ENCODE measurements around the gene PPIF.

PPIF gene

GRCh38 chr10:79342295-79342761 lies 4.9 kb upstream of the PPIF start:
- Histone ChIP-seq H3K4me3 (ENCODE audit: low read depth, low read length) (no peak overlapping the region), H3K27ac (ENCODE audit: low read depth, low read length) (no peak overlapping the region), H2AFZ (ENCODE audit: low read length, unreplicated experiment) (no peak overlapping the region), H3K27me3 (ENCODE audit: insufficient read depth, low read length) (no peaks in the 10 kb centered on the region), H3K79me2 (ENCODE audit: control insufficient read depth, insufficient read depth, low read length, unreplicated experiment) (no peaks in the 10 kb centered on the region), H3K36me3 (ENCODE audit: insufficient read depth, low read length) (no peaks in the 10 kb centered on the region), H3K4me1 (ENCODE audit: control insufficient read depth, insufficient read depth, low read length, unreplicated experiment) (peaks cover 5% of the 10 kb centered on the region)

GRCh38 chr10:79342811-79343561 lies 4.3 kb upstream of the PPIF start:
- Histone ChIP-seq H3K36me3 (ENCODE audit: insufficient read depth, low read length) (no peaks in the 10 kb centered on the region), H3K4me3 (ENCODE audit: low read depth, low read length) (no peak overlapping the region), H2AFZ (ENCODE audit: low read length, unreplicated experiment) (no peak overlapping the region), H3K4me1 (ENCODE audit: control insufficient read depth, insufficient read depth, low read length, unreplicated experiment) (peaks cover 5% of the 10 kb centered on the region), H3K79me2 (ENCODE audit: control insufficient read depth, insufficient read depth, low read length, unreplicated experiment) (peaks cover 6% of the 10 kb centered on the region), H3K27me3 (ENCODE audit: insufficient read depth, low read length) (no peaks in the 10 kb centered on the region), H3K27ac (ENCODE audit: low read depth, low read length) (no peak overlapping the region)

DNA sequence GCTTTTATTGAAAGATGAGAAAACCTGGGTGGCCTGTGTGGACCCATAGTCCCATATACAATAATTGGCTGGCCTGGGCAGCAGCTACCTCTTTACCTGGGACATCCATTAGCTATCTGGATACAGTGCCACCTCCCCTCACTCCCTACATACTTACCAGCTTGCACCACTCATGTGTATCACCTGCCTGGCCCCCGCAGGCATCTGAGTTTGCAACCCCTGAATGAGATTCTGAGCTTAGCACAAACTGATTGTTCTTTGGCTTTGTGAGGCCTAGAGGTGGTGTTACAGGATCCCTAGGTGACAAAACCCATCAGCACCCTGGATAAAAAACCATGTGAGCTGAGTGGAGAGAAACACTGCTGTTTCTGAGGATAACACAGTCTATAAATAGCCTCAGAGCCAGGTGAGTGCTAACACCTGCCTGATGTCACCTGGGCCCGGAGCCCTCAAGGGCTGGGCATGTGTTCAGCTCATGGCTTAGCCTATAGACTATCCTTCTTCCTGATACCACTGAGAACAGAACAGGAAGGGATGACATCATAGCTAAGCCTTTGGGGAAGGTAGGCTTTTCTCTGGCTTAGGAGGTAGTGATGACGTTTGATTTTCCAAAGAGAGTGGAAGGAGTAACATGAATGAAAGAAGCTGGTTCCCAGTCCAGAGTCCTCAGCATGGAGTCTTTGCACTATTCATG lies 2.6 kb upstream of the PPIF start:
- H3K4me1 ChIP-seq (ENCODE audit: control insufficient read depth, insufficient read depth, low read length, unreplicated experiment) = peaks cover 18% of the 10 kb centered on the region
- H3K27ac ChIP-seq (ENCODE audit: low read depth, low read length) = no peak overlapping the region

GRCh38 chr10:79345241-79346011 lies 1.8 kb upstream of the PPIF start:
- Histone ChIP-seq H3K4me1 (ENCODE audit: control insufficient read depth, insufficient read depth, low read length, unreplicated experiment) (peaks cover 24% of the 10 kb centered on the region), H3K79me2 (ENCODE audit: control insufficient read depth, insufficient read depth, low read length, unreplicated experiment) (peaks cover 31% of the 10 kb centered on the region), H3K36me3 (ENCODE audit: insufficient read depth, low read length) (peaks cover 18% of the 10 kb centered on the region; the same call in 1 of the 2 replicates), H3K27ac (ENCODE audit: low read depth, low read length) (no peak overlapping the region), H3K4me3 (ENCODE audit: low read depth, low read length) (no peak overlapping the region), H2AFZ (ENCODE audit: low read length, unreplicated experiment) (no peak overlapping the region), H3K27me3 (ENCODE audit: insufficient read depth, low read length) (no peaks in the 10 kb centered on the region)

More for the DNA sequence above, 2.6 kb upstream of the PPIF start:
- Histone ChIP-seq H3K79me2 (ENCODE audit: control insufficient read depth, insufficient read depth, low read length, unreplicated experiment) (peaks cover 23% of the 10 kb centered on the region), H2AFZ (ENCODE audit: low read length, unreplicated experiment) (no peak overlapping the region), H3K4me3 (ENCODE audit: low read depth, low read length) (no peak overlapping the region), H3K36me3 (ENCODE audit: insufficient read depth, low read length) (peaks cover 10% of the 10 kb centered on the region; the same call in 1 of the 2 replicates), H3K27me3 (ENCODE audit: insufficient read depth, low read length) (no peaks in the 10 kb centered on the region)

DNA sequence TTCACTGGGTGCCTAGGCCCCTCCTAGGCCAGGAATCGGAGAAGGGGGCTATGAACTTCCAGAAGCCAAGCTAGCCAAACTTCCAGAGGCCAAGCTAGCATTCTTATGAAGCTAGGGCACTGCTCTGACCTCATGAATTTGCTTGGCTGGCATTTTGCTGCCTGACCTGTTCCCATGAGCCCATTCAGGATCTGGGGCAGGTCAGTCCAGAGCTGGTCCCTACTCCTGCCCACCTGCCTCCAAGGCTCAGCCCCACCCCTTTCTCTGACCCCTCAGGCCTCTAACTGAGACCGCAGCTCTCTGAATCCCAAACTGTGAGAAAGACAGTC lies 1.3 kb upstream of the PPIF start:
- Histone ChIP-seq H3K36me3 (ENCODE audit: insufficient read depth, low read length) (peaks cover 23% of the 10 kb centered on the region; the same call in 1 of the 2 replicates), H3K79me2 (ENCODE audit: control insufficient read depth, insufficient read depth, low read length, unreplicated experiment) (peaks cover 36% of the 10 kb centered on the region), H3K4me3 (ENCODE audit: low read depth, low read length) (no peak overlapping the region), H3K4me1 (ENCODE audit: control insufficient read depth, insufficient read depth, low read length, unreplicated experiment) (peaks cover 24% of the 10 kb centered on the region), H3K27ac (ENCODE audit: low read depth, low read length) (no peak overlapping the region), H2AFZ (ENCODE audit: low read length, unreplicated experiment) (no peak overlapping the region), H3K27me3 (ENCODE audit: insufficient read depth, low read length) (no peaks in the 10 kb centered on the region)

- Histone ChIP-seq H3K36me3 (ENCODE audit: insufficient read depth, low read length) (peaks cover 26% of the 10 kb centered on the region; the same call in 1 of the 2 replicates), H3K4me1 (ENCODE audit: control insufficient read depth, insufficient read depth, low read length, unreplicated experiment) (peaks cover 24% of the 10 kb centered on the region), H3K4me3 (ENCODE audit: low read depth, low read length) (peak overlapping the region; percentile 98), H2AFZ (ENCODE audit: low read length, unreplicated experiment) (no peak overlapping the region), H3K27me3 (ENCODE audit: insufficient read depth, low read length) (no peaks in the 10 kb centered on the region), H3K27ac (ENCODE audit: low read depth, low read length) (no peak overlapping the region), H3K79me2 (ENCODE audit: control insufficient read depth, insufficient read depth, low read length, unreplicated experiment) (peaks cover 37% of the 10 kb centered on the region)
These were observed 662 bp upstream of the PPIF start for GRCh38 chr10:79346388-79347225.

- Histone ChIP-seq H2AFZ (ENCODE audit: low read length, unreplicated experiment) (no peak overlapping the region), H3K4me3 (ENCODE audit: low read depth, low read length) (peak overlapping the region; percentile 98), H3K36me3 (ENCODE audit: insufficient read depth, low read length) (peaks cover 40% of the 10 kb centered on the region; the same call in 1 of the 2 replicates), H3K27ac (ENCODE audit: low read depth, low read length) (peak overlapping the region; percentile 80), H3K4me1 (ENCODE audit: control insufficient read depth, insufficient read depth, low read length, unreplicated experiment) (peaks cover 24% of the 10 kb centered on the region), H3K79me2 (ENCODE audit: control insufficient read depth, insufficient read depth, low read length, unreplicated experiment) (peaks cover 37% of the 10 kb centered on the region), H3K27me3 (ENCODE audit: insufficient read depth, low read length) (no peaks in the 10 kb centered on the region)
These were observed 798 bp downstream of the PPIF start for GRCh38 chr10:79347894-79348639.

DNA sequence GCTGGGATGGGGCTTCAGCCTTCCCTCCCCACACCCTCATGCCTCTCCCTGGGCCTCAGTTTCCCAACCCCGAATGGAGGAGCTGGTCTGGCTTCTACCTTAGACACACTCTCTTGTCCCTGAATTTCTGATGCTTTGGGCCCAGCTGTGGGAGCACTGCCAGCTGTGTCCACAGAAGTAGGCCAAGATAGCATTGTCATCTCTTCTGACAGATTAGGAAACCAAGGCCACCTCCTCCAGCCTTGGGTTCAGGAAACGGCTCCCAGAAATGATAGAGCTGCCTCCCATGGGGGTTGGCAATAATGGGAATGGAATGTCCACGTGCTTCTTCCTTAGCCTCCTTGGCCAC lies 1.3 kb downstream of the PPIF start:
- Histone ChIP-seq H3K79me2 (ENCODE audit: control insufficient read depth, insufficient read depth, low read length, unreplicated experiment) (peaks cover 37% of the 10 kb centered on the region), H3K4me1 (ENCODE audit: control insufficient read depth, insufficient read depth, low read length, unreplicated experiment) (peaks cover 24% of the 10 kb centered on the region), H3K27me3 (ENCODE audit: insufficient read depth, low read length) (no peaks in the 10 kb centered on the region)

GRCh38 chr10:79349072-79349491 lies 1.8 kb downstream of the PPIF start:
- Histone ChIP-seq H3K36me3 (ENCODE audit: insufficient read depth, low read length) (peaks cover 50% of the 10 kb centered on the region), H3K27ac (ENCODE audit: low read depth, low read length) (peak overlapping the region; percentile 80; the same call in 1 of the 2 replicates), H3K4me3 (ENCODE audit: low read depth, low read length) (peak overlapping the region; percentile 98), H3K79me2 (ENCODE audit: control insufficient read depth, insufficient read depth, low read length, unreplicated experiment) (peaks cover 37% of the 10 kb centered on the region), H3K4me1 (ENCODE audit: control insufficient read depth, insufficient read depth, low read length, unreplicated experiment) (peaks cover 24% of the 10 kb centered on the region), H2AFZ (ENCODE audit: low read length, unreplicated experiment) (no peak overlapping the region), H3K27me3 (ENCODE audit: insufficient read depth, low read length) (no peaks in the 10 kb centered on the region)

More for the DNA sequence above, 1.3 kb downstream of the PPIF start:
- H3K36me3 ChIP-seq (ENCODE audit: insufficient read depth, low read length) = peaks cover 45% of the 10 kb centered on the region
- H2AFZ ChIP-seq (ENCODE audit: low read length, unreplicated experiment) = no peak overlapping the region
- H3K27ac ChIP-seq (ENCODE audit: low read depth, low read length) = peak overlapping the region; percentile 80; the same call in 1 of the 2 replicates
- peak overlapping the region; percentile 98 for H3K4me3 ChIP-seq (ENCODE audit: low read depth, low read length)
